Liver (tissue), 9 donors: ENCODE measurements around the gene CNKSR1. TPM values are rescaled to one million over a fixed set of nuclear protein-coding genes. Genes with fewer than 3 reads are reported as not detected.

Experiments used
- DNase-seq: peaks from one replicate; pipeline ENCODE4 v3.0.0-alpha.2; 2017; ENCODE audit warnings: low spot score
- H3K27ac ChIP-seq, 2 donors: one replicate each; pipeline ENCODE4 v1.7.0; 2013; ENCODE audit warnings: inconsistent platforms in 2 of 2, low read length in 2 of 2, control low read depth in 1 of 2, low read depth in 1 of 2, mild to moderate bottlenecking in 1 of 2
- H3K27me3 ChIP-seq, 4 donors: one replicate each; pipeline versions ENCODE4 v1.6.1 to v1.7.0; 2013; ENCODE audit warnings: low read length in 3 of 4, inconsistent platforms in 1 of 4, mild to moderate bottlenecking in 1 of 4, moderate library complexity in 1 of 4; ENCODE audit not compliant: control insufficient read depth in 4 of 4, insufficient read depth in 4 of 4
- H3K36me3 ChIP-seq, 4 donors: one replicate each; pipeline versions ENCODE4 v1.6.1 to v1.7.0; 2013; ENCODE audit warnings: low read length in 3 of 4, mild to moderate bottlenecking in 3 of 4, low read depth in 1 of 4, moderate library complexity in 1 of 4; ENCODE audit not compliant: control insufficient read depth in 4 of 4, insufficient read depth in 3 of 4
- H3K4me1 ChIP-seq, 4 donors: one replicate each; pipeline versions ENCODE4 v1.6.1 to v1.7.0; 2013; ENCODE audit warnings: low read length in 3 of 4, mild to moderate bottlenecking in 3 of 4, moderate library complexity in 1 of 4; ENCODE audit not compliant: control insufficient read depth in 4 of 4, insufficient read depth in 4 of 4
- H3K4me3 ChIP-seq, 3 donors: one replicate each; pipeline versions ENCODE4 v1.6.1 to v1.7.0; 2013; ENCODE audit warnings: low read length in 3 of 3, control low read depth in 1 of 3, low read depth in 1 of 3, mild to moderate bottlenecking in 1 of 3
- H3K9ac ChIP-seq, 2 donors: one replicate each; pipeline ENCODE4 v1.7.0; 2013; ENCODE audit warnings: low read length in 2 of 2, mild to moderate bottlenecking in 2 of 2, moderate library complexity in 2 of 2, control low read depth in 1 of 2, low read depth in 1 of 2
- H3K9me3 ChIP-seq, 4 donors: one replicate each; pipeline versions ENCODE4 v1.6.1 to v1.7.0; 2013; ENCODE audit warnings: low read length in 3 of 4; ENCODE audit not compliant: control insufficient read depth in 4 of 4
- ATF3 ChIP-seq: IDR thresholded peaks from 2 replicates; pipeline ENCODE4 v1.6.1; 2016; ENCODE audit warnings: antibody characterized with exemption
- EGR1 ChIP-seq, 2 donors: IDR thresholded peaks; 2 replicates each; pipeline ENCODE4 v1.6.1; 2016 to 2018; ENCODE audit warnings: antibody characterized with exemption in 2 of 2, low read depth in 2 of 2
- FOXA1 ChIP-seq: IDR thresholded peaks from 2 replicates; pipeline ENCODE4 v1.6.1; 2016; ENCODE audit warnings: antibody characterized with exemption
- FOXA2 ChIP-seq: IDR thresholded peaks from 2 replicates; pipeline ENCODE4 v1.6.1; 2016; ENCODE audit warnings: antibody characterized with exemption
- GABPA ChIP-seq, 2 donors: IDR thresholded peaks in 1 of 2; conservative IDR thresholded peaks in 1 of 2; 2 replicates each; pipeline ENCODE4 v1.6.1; 2016; ENCODE audit warnings: antibody characterized with exemption in 2 of 2, mild to moderate bottlenecking in 1 of 2, moderate library complexity in 1 of 2
- HNF4A ChIP-seq, 2 donors: conservative IDR thresholded peaks; 2 replicates each; pipeline ENCODE4 v1.6.1; 2016; ENCODE audit warnings: antibody characterized with exemption in 2 of 2, mild to moderate bottlenecking in 2 of 2
- HNF4G ChIP-seq: IDR thresholded peaks from 2 replicates; pipeline ENCODE4 v1.6.1; 2016; ENCODE audit warnings: antibody characterized with exemption
- JUND ChIP-seq, 2 donors: IDR thresholded peaks; 2 replicates each; pipeline ENCODE4 v1.6.1; 2016; ENCODE audit warnings: antibody characterized with exemption in 2 of 2
- NR2F2 ChIP-seq: IDR thresholded peaks from 2 replicates; pipeline ENCODE4 v1.6.1; 2016; ENCODE audit warnings: antibody characterized with exemption
- RAD21 ChIP-seq, 2 donors: IDR thresholded peaks; 2 replicates each; pipeline ENCODE4 v1.6.1; 2016; ENCODE audit warnings: antibody characterized with exemption in 2 of 2, mild to moderate bottlenecking in 2 of 2
- RXRA ChIP-seq, 2 donors: IDR thresholded peaks; 2 replicates each; pipeline ENCODE4 v1.6.1; 2017 to 2018; ENCODE audit warnings: antibody characterized with exemption in 2 of 2, mild to moderate bottlenecking in 1 of 2
- SP1 ChIP-seq: IDR thresholded peaks from 2 replicates; pipeline ENCODE4 v1.6.1; 2018; ENCODE audit warnings: antibody characterized with exemption, mild to moderate bottlenecking
- TAF1 ChIP-seq: conservative IDR thresholded peaks from 2 replicates; pipeline ENCODE4 v1.6.1; 2016; ENCODE audit warnings: antibody characterized with exemption, mild to moderate bottlenecking
- YY1 ChIP-seq: IDR thresholded peaks from 2 replicates; pipeline ENCODE4 v1.6.1; 2016; ENCODE audit warnings: antibody characterized with exemption, mild to moderate bottlenecking
- ZBTB33 ChIP-seq: IDR thresholded peaks from 2 replicates; pipeline ENCODE4 v1.6.1; 2016; ENCODE audit warnings: antibody characterized with exemption
- WGBS: extraction: QIAGEN DNeasy Blood & Tissue Kit; methylation state at CpG from one replicate; pipeline ENCODE4 v1.1.7; 2013; 5-methylcytosine and 5-hydroxymethylcytosine counted together
- polyA plus RNA-seq, 2 donors: library from polyadenylated mRNA; stranded (reverse) in 1 of 2; unstranded in 1 of 2; fragments of 200-250 nt in 1 of 2; fragments of >200 nt in 1 of 2; fragmentation: Nextera tagmentation in 1 of 2; extraction: Ambion mirVana in 1 of 2; gene quantifications; one replicate each; pipeline versions ENCODE4 v1.2.1 to v1.2.3, GENCODE V29; 2013 to 2015
- total RNA-seq, 2 donors: library from RNA; depleted of rRNA; stranded (reverse); fragments of >200 nt; gene quantifications; one replicate each; pipeline ENCODE4 v1.2.3, GENCODE V29; 2014
- TF ChIP-seq, protein P1 (sequence below): IDR thresholded peaks from 2 replicates; pipeline ENCODE4 v1.6.1; 2016; ENCODE audit warnings: antibody characterized with exemption
- TF ChIP-seq, protein P2 (sequence below): fragments of 150-350 bp; IDR thresholded peaks from 2 replicates; pipeline ENCODE4 v1.5.1; 2017; ENCODE audit warnings: improper control_type of control experiment, low read depth, low read length; ENCODE audit not compliant: missing input control
- TF ChIP-seq, protein P3 (sequence below): IDR thresholded peaks from 2 replicates; pipeline ENCODE4 v1.6.1; 2016; ENCODE audit warnings: antibody characterized with exemption, mild to moderate bottlenecking
- donor health status: healthy.
- donor health status: healthy.
- donor health status: healthy.
- donor health status: healthy.
- donor health status: healthy.

CNKSR1 gene
- total and polyA plus RNA-seq, 4 donors = 0.48 to 2.2 (median 0.87) TPM

DNA sequence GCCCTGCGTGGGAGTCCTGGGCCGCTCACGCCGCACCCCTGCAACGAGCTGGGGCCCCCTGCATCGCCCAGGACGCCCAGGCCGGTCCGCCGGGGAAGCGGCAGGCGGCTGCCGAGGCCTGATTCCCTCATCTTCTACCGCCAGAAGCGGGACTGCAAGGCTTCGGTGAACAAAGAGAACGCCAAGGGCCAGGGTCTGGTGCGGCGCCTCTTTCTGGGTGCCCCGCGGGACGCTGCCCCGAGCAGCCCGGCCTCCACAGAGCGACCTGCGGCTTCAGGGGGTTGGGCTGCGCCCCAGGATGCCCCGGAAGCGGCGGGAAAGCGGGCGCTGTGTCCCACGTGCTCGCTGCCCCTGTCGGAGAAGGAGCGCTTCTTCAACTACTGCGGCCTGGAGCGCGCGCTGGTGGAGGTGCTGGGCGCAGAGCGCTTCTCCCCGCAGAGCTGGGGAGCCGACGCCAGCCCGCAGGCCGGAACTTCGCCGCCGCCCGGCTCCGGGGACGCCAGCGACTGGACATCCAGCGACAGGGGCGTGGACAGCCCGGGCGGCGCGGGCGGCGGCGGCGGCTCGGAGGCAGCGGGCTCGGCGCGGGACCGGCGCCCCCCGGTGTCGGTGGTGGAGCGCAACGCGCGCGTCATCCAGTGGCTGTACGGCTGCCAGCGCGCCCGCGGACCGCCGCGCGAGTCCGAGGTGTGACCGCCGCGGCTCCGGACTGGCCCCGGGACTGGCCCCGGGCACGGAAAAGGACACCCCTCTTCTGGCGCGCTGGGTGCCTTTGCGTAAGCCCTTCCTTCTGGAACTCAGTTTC is 15.7 kb upstream of the CNKSR1 start:
- 1% methylated on average over 98 of the region's 98 CpGs for WGBS
- TF ChIP-seq HNF4G (no peak), EGR1 (IDR thresholded peaks at IDR 0.05; ENCODE audit: low read depth in 2 of 2) (no peak), FOXA1 (no peak), RAD21 (IDR thresholded peaks at IDR 0.05) (no peak), JUND (IDR thresholded peaks at IDR 0.05) (no peak), SP1 (no peak), YY1 (no peak), GABPA (IDR thresholded peaks at IDR 0.05 in 1 of 2, conservative IDR thresholded peaks at IDR 0.05 in 1 of 2) (no peak)
- TF ChIP-seq, protein P1, sequence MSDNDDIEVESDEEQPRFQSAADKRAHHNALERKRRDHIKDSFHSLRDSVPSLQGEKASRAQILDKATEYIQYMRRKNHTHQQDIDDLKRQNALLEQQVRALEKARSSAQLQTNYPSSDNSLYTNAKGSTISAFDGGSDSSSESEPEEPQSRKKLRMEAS = no peak
- Histone ChIP-seq H3K36me3 (no peaks in the 10 kb centered on the region), H3K4me1 (peaks cover 10 to 26% (median 18%) of the 10 kb centered on the region in 4 donors), H3K9ac (no peak overlapping the region), H3K27me3 (peaks cover 0 to 4% (median under 1%) of the 10 kb centered on the region in 4 donors), H3K4me3 (peak overlapping the region; percentile 35 to 59 (median 51)), H3K9me3 (no peaks in the 10 kb centered on the region), H3K27ac (peak overlapping the region in 1 of 2 donors; percentile 33)
- peak; percentile 56 for DNase-seq

GRCh38 chr1:26162220-26162709 is 15.0 kb upstream of the CNKSR1 start:
- H3K9ac ChIP-seq = no peak overlapping the region
- DNase-seq = no peak
- no peak for TF ChIP-seq HNF4G
- TF ChIP-seq FOXA2 = no peak
- no peak for TF ChIP-seq GABPA (IDR thresholded peaks at IDR 0.05 in 1 of 2, conservative IDR thresholded peaks at IDR 0.05 in 1 of 2)
- H3K4me1 ChIP-seq = peaks cover 10 to 26% (median 18%) of the 10 kb centered on the region in 4 donors
- H3K4me3 ChIP-seq = peak overlapping the region; percentile 17 to 59 (median 18)
- WGBS = 23% methylated on average over 21 of the region's 21 CpGs
- H3K27me3 ChIP-seq = peaks cover 0 to 4% (median under 1%) of the 10 kb centered on the region in 4 donors
- no peaks in the 10 kb centered on the region for H3K36me3 ChIP-seq
- no peak overlapping the region for H3K27ac ChIP-seq
- no peaks in the 10 kb centered on the region for H3K9me3 ChIP-seq

DNA sequence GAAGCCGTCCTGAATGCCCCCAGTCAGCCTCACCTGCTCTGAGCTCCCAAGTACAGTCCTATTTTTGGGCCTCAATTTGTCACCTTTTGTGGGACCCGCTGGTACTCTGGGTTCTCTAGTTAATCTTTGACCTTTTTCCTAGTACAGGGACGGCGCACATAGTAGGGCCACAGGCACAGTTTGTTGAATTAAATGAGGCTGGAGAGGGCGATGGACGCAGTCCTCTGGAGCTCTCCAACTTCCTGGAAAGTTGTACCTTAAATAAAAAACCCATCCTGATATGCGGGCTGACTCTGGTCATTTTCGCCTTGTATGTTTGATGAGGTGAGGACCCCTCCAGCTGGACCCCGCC is 13.6 kb upstream of the CNKSR1 start:
- Histone ChIP-seq H3K27ac (no peak overlapping the region), H3K9me3 (no peaks in the 10 kb centered on the region), H3K36me3 (no peaks in the 10 kb centered on the region), H3K4me1 (peaks cover 10 to 26% (median 18%) of the 10 kb centered on the region in 4 donors), H3K9ac (no peak overlapping the region), H3K4me3 (peak overlapping the region in 1 of 3 donors; percentile 44), H3K27me3 (peaks cover 0 to 2% (median 0%) of the 10 kb centered on the region in 4 donors)
- no peak for DNase-seq
- WGBS = 43% methylated on average over 9 of the region's 9 CpGs
- TF ChIP-seq SP1 = no peak
- TF ChIP-seq HNF4A (conservative IDR thresholded peaks at IDR 0.05) = no peak
- no peak for TF ChIP-seq YY1
- TF ChIP-seq ATF3 = no peak
- TF ChIP-seq TAF1 = no peak
- no peak for TF ChIP-seq ZBTB33
- TF ChIP-seq, protein P2, sequence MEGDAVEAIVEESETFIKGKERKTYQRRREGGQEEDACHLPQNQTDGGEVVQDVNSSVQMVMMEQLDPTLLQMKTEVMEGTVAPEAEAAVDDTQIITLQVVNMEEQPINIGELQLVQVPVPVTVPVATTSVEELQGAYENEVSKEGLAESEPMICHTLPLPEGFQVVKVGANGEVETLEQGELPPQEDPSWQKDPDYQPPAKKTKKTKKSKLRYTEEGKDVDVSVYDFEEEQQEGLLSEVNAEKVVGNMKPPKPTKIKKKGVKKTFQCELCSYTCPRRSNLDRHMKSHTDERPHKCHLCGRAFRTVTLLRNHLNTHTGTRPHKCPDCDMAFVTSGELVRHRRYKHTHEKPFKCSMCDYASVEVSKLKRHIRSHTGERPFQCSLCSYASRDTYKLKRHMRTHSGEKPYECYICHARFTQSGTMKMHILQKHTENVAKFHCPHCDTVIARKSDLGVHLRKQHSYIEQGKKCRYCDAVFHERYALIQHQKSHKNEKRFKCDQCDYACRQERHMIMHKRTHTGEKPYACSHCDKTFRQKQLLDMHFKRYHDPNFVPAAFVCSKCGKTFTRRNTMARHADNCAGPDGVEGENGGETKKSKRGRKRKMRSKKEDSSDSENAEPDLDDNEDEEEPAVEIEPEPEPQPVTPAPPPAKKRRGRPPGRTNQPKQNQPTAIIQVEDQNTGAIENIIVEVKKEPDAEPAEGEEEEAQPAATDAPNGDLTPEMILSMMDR = no peak
- TF ChIP-seq, protein P3, sequence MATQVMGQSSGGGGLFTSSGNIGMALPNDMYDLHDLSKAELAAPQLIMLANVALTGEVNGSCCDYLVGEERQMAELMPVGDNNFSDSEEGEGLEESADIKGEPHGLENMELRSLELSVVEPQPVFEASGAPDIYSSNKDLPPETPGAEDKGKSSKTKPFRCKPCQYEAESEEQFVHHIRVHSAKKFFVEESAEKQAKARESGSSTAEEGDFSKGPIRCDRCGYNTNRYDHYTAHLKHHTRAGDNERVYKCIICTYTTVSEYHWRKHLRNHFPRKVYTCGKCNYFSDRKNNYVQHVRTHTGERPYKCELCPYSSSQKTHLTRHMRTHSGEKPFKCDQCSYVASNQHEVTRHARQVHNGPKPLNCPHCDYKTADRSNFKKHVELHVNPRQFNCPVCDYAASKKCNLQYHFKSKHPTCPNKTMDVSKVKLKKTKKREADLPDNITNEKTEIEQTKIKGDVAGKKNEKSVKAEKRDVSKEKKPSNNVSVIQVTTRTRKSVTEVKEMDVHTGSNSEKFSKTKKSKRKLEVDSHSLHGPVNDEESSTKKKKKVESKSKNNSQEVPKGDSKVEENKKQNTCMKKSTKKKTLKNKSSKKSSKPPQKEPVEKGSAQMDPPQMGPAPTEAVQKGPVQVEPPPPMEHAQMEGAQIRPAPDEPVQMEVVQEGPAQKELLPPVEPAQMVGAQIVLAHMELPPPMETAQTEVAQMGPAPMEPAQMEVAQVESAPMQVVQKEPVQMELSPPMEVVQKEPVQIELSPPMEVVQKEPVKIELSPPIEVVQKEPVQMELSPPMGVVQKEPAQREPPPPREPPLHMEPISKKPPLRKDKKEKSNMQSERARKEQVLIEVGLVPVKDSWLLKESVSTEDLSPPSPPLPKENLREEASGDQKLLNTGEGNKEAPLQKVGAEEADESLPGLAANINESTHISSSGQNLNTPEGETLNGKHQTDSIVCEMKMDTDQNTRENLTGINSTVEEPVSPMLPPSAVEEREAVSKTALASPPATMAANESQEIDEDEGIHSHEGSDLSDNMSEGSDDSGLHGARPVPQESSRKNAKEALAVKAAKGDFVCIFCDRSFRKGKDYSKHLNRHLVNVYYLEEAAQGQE = no peak
- no peak for TF ChIP-seq RXRA (IDR thresholded peaks at IDR 0.05)
- no peak for TF ChIP-seq FOXA2
- no peak for TF ChIP-seq EGR1 (IDR thresholded peaks at IDR 0.05; ENCODE audit: low read depth in 2 of 2)
- no peak for TF ChIP-seq HNF4G
- no peak for TF ChIP-seq FOXA1
- TF ChIP-seq JUND (IDR thresholded peaks at IDR 0.05) = no peak
- no peak for TF ChIP-seq NR2F2
- TF ChIP-seq, protein P1 = no peak
